CD14-positive monocyte (primary cell): ENCODE measurements around the gene MGME1. TPM values are rescaled to one million over a fixed set of nuclear protein-coding genes. Genes with fewer than 3 reads are reported as not detected.

Experiments
- DNase-seq, 3 donors: peaks; one replicate each; pipeline ENCODE4 v3.0.0-alpha.2; 2011 to 2022
- H2AFZ ChIP-seq: 2 replicates; pipeline ENCODE4 v1.6.0; 2012; ENCODE audit warnings: mild to moderate bottlenecking, low read depth, low read length, inconsistent platforms; ENCODE audit not compliant: insufficient read depth, poor library complexity, severe bottlenecking
- H3K27ac ChIP-seq, 2 donors: 1 replicate in 1 of 2; 2 replicates in 1 of 2; pipeline ENCODE4 v1.5.1; 2012 to 2013; ENCODE audit warnings: low read length in 2 of 2, control low read depth in 1 of 2, inconsistent platforms in 1 of 2, low read depth in 1 of 2, mild to moderate bottlenecking in 1 of 2
- H3K27me3 ChIP-seq, 2 donors: one replicate each; pipeline versions ENCODE4 v1.6.0 to v1.6.1; 2011 to 2013; ENCODE audit warnings: low read length in 2 of 2; ENCODE audit not compliant: control insufficient read depth in 2 of 2, insufficient read depth in 2 of 2
- H3K36me3 ChIP-seq, 2 donors: replicated peaks in 1 of 2; 1 replicate in 1 of 2; 2 replicates in 1 of 2; pipeline versions ENCODE4 v1.5.1 to v1.6.1; 2012 to 2013; ENCODE audit warnings: low read length in 2 of 2, control low read depth in 1 of 2, inconsistent platforms in 1 of 2, mild to moderate bottlenecking in 1 of 2; ENCODE audit not compliant: insufficient read depth in 2 of 2, control insufficient read depth in 1 of 2
- H3K4me1 ChIP-seq, 2 donors: 1 replicate in 1 of 2; 2 replicates in 1 of 2; pipeline versions ENCODE4 v1.5.1 to v1.6.1; 2012 to 2013; ENCODE audit warnings: low read length in 2 of 2, control low read depth in 1 of 2, inconsistent platforms in 1 of 2, mild to moderate bottlenecking in 1 of 2, moderate library complexity in 1 of 2; ENCODE audit not compliant: insufficient read depth in 2 of 2, control insufficient read depth in 1 of 2
- H3K4me2 ChIP-seq: replicated peaks from 2 replicates; pipeline ENCODE3; 2012; ENCODE audit warnings: low read length, moderate library complexity, mild to moderate bottlenecking; ENCODE audit not compliant: poor library complexity, severe bottlenecking; ENCODE audit errors: extremely low read depth
- H3K4me3 ChIP-seq, 3 experiments: fragments of 200-600 bp in 1 of 3; sonication (generic) in 1 of 3; replicated peaks in 1 of 3; 1 replicate in 2 of 3; 2 replicates in 1 of 3; pipeline ENCODE4 v1.5.1; 2011 to 2013; ENCODE audit warnings: low read length in 3 of 3, mild to moderate bottlenecking in 3 of 3, control low read depth in 2 of 3, low read depth in 2 of 3, inconsistent platforms in 1 of 3, moderate library complexity in 1 of 3
- H3K79me2 ChIP-seq: 2 replicates; pipeline ENCODE4 v1.6.0; 2012; ENCODE audit warnings: mild to moderate bottlenecking, control low read depth, inconsistent platforms, low read length, moderate library complexity; ENCODE audit not compliant: insufficient read depth
- H3K9ac ChIP-seq: 2 replicates; pipeline ENCODE4 v1.6.0; 2017; ENCODE audit warnings: low read length, mild to moderate bottlenecking; ENCODE audit not compliant: insufficient read depth, poor library complexity, severe bottlenecking
- H3K9me3 ChIP-seq, 2 donors: replicated peaks in 1 of 2; 1 replicate in 1 of 2; 2 replicates in 1 of 2; pipeline versions ENCODE4 v1.5.1 to v1.6.1; 2012 to 2013; ENCODE audit warnings: low read length in 2 of 2, control low read depth in 1 of 2; ENCODE audit not compliant: control insufficient read depth in 1 of 2, insufficient read depth in 1 of 2
- H4K20me1 ChIP-seq: 2 replicates; pipeline ENCODE4 v1.6.0; 2012; ENCODE audit warnings: mild to moderate bottlenecking, low read length, control low read depth, moderate library complexity; ENCODE audit not compliant: insufficient read depth
- H3K27ac Mint-ChIP-seq, 7 donors: one replicate each; pipeline ENCODE4 v1.8.0; 2020; ENCODE audit warnings: mild to moderate bottlenecking in 7 of 7, mixed read lengths in 7 of 7, moderate library complexity in 6 of 7, inconsistent platforms in 2 of 7
- H3K27me3 Mint-ChIP-seq, 3 donors: one replicate each; pipeline ENCODE4 v1.8.0; 2021 to 2022; ENCODE audit warnings: low read depth in 3 of 3, mild to moderate bottlenecking in 3 of 3, mixed read lengths in 3 of 3, moderate library complexity in 3 of 3, inconsistent platforms in 1 of 3
- H3K36me3 Mint-ChIP-seq, 2 donors: one replicate each; pipeline ENCODE4 v1.8.0; 2020; ENCODE audit warnings: mixed read lengths in 2 of 2, inconsistent platforms in 1 of 2, mild to moderate bottlenecking in 1 of 2
- H3K4me1 Mint-ChIP-seq: one replicate; pipeline ENCODE4 v1.8.0; 2020; ENCODE audit warnings: mild to moderate bottlenecking, mixed read lengths
- H3K4me3 Mint-ChIP-seq, 2 donors: one replicate each; pipeline ENCODE4 v1.8.0; 2020; ENCODE audit warnings: mild to moderate bottlenecking in 2 of 2, mixed read lengths in 2 of 2, moderate library complexity in 1 of 2
- H3K9me3 Mint-ChIP-seq, 7 donors: one replicate each; pipeline ENCODE4 v1.8.0; 2020 to 2022; ENCODE audit warnings: mixed read lengths in 7 of 7, mild to moderate bottlenecking in 6 of 7, moderate library complexity in 6 of 7, inconsistent platforms in 2 of 7
- CTCF ChIP-seq: fragments of 200-600 bp; IDR thresholded peaks from one replicate; pipeline ENCODE4 v1.8.0; 2022; ENCODE audit warnings: antibody characterized with exemption, mild to moderate bottlenecking
- WGBS: methylation state at CpG from one replicate; pipeline ENCODE4 v1.1.5; 2013; ENCODE audit warnings: missing lambda C conversion rate; ENCODE audit not compliant: insufficient coverage; 5-methylcytosine and 5-hydroxymethylcytosine counted together
- intact Hi-C, 2 donors: fragments of 100-400 bp; cut with micrococcal nuclease; formaldehyde crosslinking; loops; one replicate each; pipeline versions ENCODE4 v1.15.0 to v1.15.1; 2023
- polyA minus RNA-seq: library from RNA; depleted of rRNA, polyadenylated mRNA; stranded (reverse); fragments of >200 nt; gene quantifications from 2 replicates; pipeline ENCODE4 v1.2.3, GENCODE V29; 2012
- polyA plus RNA-seq, 3 donors: library from polyadenylated mRNA; depleted of rRNA in 1 of 3; unstranded in 2 of 3; stranded (reverse) in 1 of 3; fragments of 300-500 nt in 2 of 3; fragments of >200 nt in 1 of 3; fragmentation: Illumina TruSeq in 2 of 3; gene quantifications; 1 replicate in 2 of 3; 2 replicates in 1 of 3; pipeline ENCODE4 v1.2.3, GENCODE V29; 2012 to 2021
- total RNA-seq, 12 experiments: library from RNA in 1 of 12; stranded (reverse) in 1 of 12; fragments of 120-200 nt in 1 of 12; gene quantifications; one replicate each; pipeline ENCODE4 v1.2.4 and lab custom pipeline; 2013 to 2026; ENCODE audit warnings: mixed read lengths in 6 of 12, inconsistent platforms in 1 of 12

MGME1 gene
- 29.1 TPM for total RNA-seq (2013)
- polyA plus RNA-seq (10 to 100 TPM in 2 of 3 donors, 1 to 10 TPM in 1; 2.5 to 20.1 (median 13.4) TPM), polyA minus RNA-seq (12.7 and 15.3 TPM in 2 replicates), total RNA-seq (lab: John Stamatoyannopoulos, UW) (0.81 to 14.5 (median 10.1) reads per million in 11 experiments)

DNA sequence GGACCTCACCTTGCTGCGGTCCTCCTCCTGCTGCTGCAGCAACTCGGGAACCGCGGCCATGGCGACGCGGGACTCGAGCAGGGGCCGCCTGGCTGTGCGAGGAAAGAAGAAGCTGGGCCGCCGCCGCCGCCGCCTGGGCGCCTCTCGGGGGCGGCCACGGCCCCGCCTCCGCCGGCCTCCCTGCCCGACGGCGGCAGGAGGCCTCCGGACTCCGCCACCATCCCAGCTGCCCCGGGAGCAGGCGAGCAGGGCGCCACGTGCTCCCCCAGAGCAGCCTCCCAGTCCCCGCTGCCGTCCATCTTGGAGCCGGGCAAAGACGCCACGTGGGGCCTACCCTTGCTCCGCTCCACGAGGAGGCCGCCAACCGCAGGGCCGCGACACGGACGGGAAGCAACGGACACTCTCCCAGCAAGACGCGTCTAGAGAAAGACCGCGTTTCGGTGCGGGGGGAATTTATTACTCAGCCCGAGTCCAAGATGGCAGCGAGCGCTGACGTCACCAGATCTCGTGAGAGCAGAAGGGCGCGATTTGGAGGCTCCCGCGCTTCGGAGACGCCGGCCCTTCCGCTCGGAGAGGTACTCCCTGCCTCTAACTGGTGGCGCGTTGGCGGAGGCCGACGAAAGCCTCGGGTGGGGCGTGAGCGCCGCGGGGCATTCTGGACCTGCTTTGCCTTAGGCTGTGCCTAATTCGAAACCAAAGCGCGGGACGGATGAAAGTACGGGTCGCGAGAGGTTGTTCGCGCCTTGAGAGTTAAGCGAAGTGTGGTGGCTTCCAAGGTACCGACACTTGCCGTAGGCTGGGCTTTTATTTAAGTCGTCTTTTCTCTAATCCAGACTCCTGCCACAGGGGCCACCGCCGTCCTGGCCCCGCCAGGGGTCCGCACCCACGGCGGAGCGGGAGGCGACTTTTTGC lies at the start of gene MGME1, which contains the start of gene SNX5:
Gene MGME1 (plus strand): TSS at position 653 of the 912 bp plus-strand sequence. CDS start 842 bp downstream, outside the sequence.
Gene SNX5 (minus strand): TSS at position 429 of the 912 bp plus-strand sequence. CDS start 369 bp downstream, at position 60.
- peaks cover 4 to 6% of the 10 kb centered on the region in 2 donors for H3K36me3 Mint-ChIP-seq

More for the DNA sequence above, at the start of gene MGME1, which contains the start of gene SNX5:
- no peak for TF ChIP-seq CTCF
- Histone ChIP-seq H3K27ac (peak within 1 kb of the TSS; percentile 93 to 97), H4K20me1 (peaks cover 7% of the 10 kb centered on the region), H3K27me3 (no peaks in the 10 kb centered on the region), H3K4me3 (peak within 1 kb of the TSS; percentile 83 to 93 (median 92)), H3K79me2 (peaks cover 84% of the 10 kb centered on the region), H3K9ac (peak within 1 kb of the TSS; percentile 90), H3K4me1 (peaks cover 74 to 94% of the 10 kb centered on the region in 2 donors), H3K36me3 (no peaks in the 10 kb centered on the region), H3K4me2 (peak within 1 kb of the TSS; percentile 96), H2AFZ (peak within 1 kb of the TSS; percentile 93), H3K9me3 (no peaks in the 10 kb centered on the region)
- peaks cover 75% of the 10 kb centered on the region for H3K4me1 Mint-ChIP-seq
- H3K9me3 Mint-ChIP-seq, result peaks cover 0 to 1% (median 0%) of the 10 kb centered on the region in 7 donors
- WGBS, result under 1% methylated on average over 95 of the region's 96 CpGs
- peak; percentile 98 to 99 (median 99) for DNase-seq
- peak within 1 kb of the TSS; percentile 97 to 100 (median 99) for H3K27ac Mint-ChIP-seq
- intact Hi-C loops, result loop anchor here (5.0 to 10.0 kb wide), 2 partner anchors 286 to 316 kb away; partner anchors contain the start of genes RRBP1 (in 2 of the 2) and ZNF133 (in 1 of the 2)
- H3K4me3 Mint-ChIP-seq, result peak within 1 kb of the TSS; percentile 88 to 99
- H3K27me3 Mint-ChIP-seq, result no peaks in the 10 kb centered on the region
